Body of pancreas (tissue), 4 donors: ENCODE results near the gene GTPBP8. TPM values are rescaled to one million over a fixed set of nuclear protein-coding genes. Genes with fewer than 3 reads are reported as not detected.

ENCODE experiments used
- ATAC-seq: fragments of 150-250 bp; one replicate; pipeline ENCODE4 v1.9.1; 2016
- DNase-seq, 4 donors: peaks; one replicate each; pipeline ENCODE4 v3.0.0-alpha.2; 2019
- H3K27ac ChIP-seq, 4 donors: fragments of 200-600 bp; sonication (generic); 1 replicate in 3 of 4; 2 replicates in 1 of 4; pipeline versions ENCODE4 v1.5.1 to v1.6.1; 2016 to 2019; ENCODE audit warnings: mild to moderate bottlenecking in 1 of 4, mixed read lengths in 1 of 4, moderate library complexity in 1 of 4
- H3K27me3 ChIP-seq, 2 donors: fragments of 200-600 bp; sonication (generic); one replicate each; pipeline ENCODE4 v1.6.0; 2016; ENCODE audit warnings: mild to moderate bottlenecking in 1 of 2
- H3K36me3 ChIP-seq, 2 donors: fragments of 200-600 bp; sonication (generic); replicated peaks in 1 of 2; 2 replicates each; pipeline ENCODE4 v1.5.1; 2016; ENCODE audit warnings: low read depth in 2 of 2; ENCODE audit not compliant: insufficient read depth in 1 of 2
- H3K4me1 ChIP-seq: fragments of 200-600 bp; sonication (generic); one replicate; pipeline ENCODE4 v1.6.0; 2016
- H3K4me3 ChIP-seq, 2 donors: fragments of 200-600 bp; sonication (generic); 1 replicate in 1 of 2; 2 replicates in 1 of 2; pipeline ENCODE4 v1.5.1; 2016 to 2019
- H3K9me3 ChIP-seq, 3 donors: fragments of 200-600 bp; sonication (generic); 1 replicate in 2 of 3; 2 replicates in 1 of 3; pipeline ENCODE4 v1.5.1; 2016
- CTCF ChIP-seq, 7 experiments: fragments of 450-650 bp in 4 of 7; fragments of 200-600 bp in 3 of 7; sonication (generic) in 3 of 7; IDR thresholded peaks; one replicate each; pipeline ENCODE4 v1.5.1; 2016 to 2019; ENCODE audit warnings: antibody characterized with exemption in 7 of 7
- POLR2A ChIP-seq, 3 donors: fragments of 450-650 bp; IDR thresholded peaks; one replicate each; pipeline ENCODE4 v1.6.1; 2016; ENCODE audit warnings: antibody characterized with exemption in 3 of 3, mild to moderate bottlenecking in 2 of 3
- WGBS, 2 donors: methylation state at CpG; one replicate each; pipeline ENCODE4 v1.1.5; 2017; 5-methylcytosine and 5-hydroxymethylcytosine counted together
- intact Hi-C: fragments of 100-400 bp; cut with DNase I; formaldehyde crosslinking; loops from one replicate; pipeline ENCODE4 v1.15.1; 2023
- total RNA-seq, 2 donors: library from RNA; depleted of rRNA; stranded (reverse); fragments of >200 nt; gene quantifications; one replicate each; pipeline ENCODE4 v1.1.0, GENCODE V29; 2016

GTPBP8 gene
- total RNA-seq, 2 donors from 2014 or later = 10.6 to 13.2 TPM

GRCh38 chr3:113051302-113051711 is 60.5 kb downstream of the GTPBP8 start:
- no peaks in the 10 kb centered on the region for H3K9me3 ChIP-seq
- H3K27ac ChIP-seq = no peak overlapping the region
- no peaks in the 10 kb centered on the region for H3K36me3 ChIP-seq
- intact Hi-C loops = no loop called here
- no peak overlapping the region for H3K4me3 ChIP-seq
- TF ChIP-seq POLR2A (IDR thresholded peaks at IDR 0.05) (no peak), CTCF (IDR thresholded peaks at IDR 0.05) (peak; percentile 84 to 95 (median 92))
- peak; percentile 80 to 89 (median 86) for DNase-seq
- no peaks in the 10 kb centered on the region for H3K27me3 ChIP-seq
- H3K4me1 ChIP-seq = peaks cover 4% of the 10 kb centered on the region
- WGBS, 2 donors = 0 to 5% methylated on average over 12 of the region's 12 CpGs
- ATAC-seq = peak; percentile 86

Other genes with a start within 250 kb of the GTPBP8 start
- not detected for gene CD200R1L, start 144.1 kb upstream of the GTPBP8 start, total RNA-seq
- 1 to 10 TPM in 1 of 2 donors, not detected in 1; 1.8 TPM for gene CD200R1, start 15.9 kb upstream of the GTPBP8 start, total RNA-seq
- 10 to 100 TPM; 22.7 to 29.6 TPM for gene BOC, start 220.6 kb downstream of the GTPBP8 start, total RNA-seq